K562 (cell line): Measurements from ENCODE around the gene TTLL11. TPM values are rescaled to one million over a fixed set of nuclear protein-coding genes. Genes with fewer than 3 reads are reported as not detected.

Experiments
- ATAC-seq: fragments of 200-7000 bp; cut with Tn5 transposase; 3 replicates; pipeline ENCODE4 v1.9.1; 2020; ENCODE audit warnings: moderate library complexity
- BruUV-seq: library from RNA; stranded (reverse); fragments of 400-500 nt; replicated peaks from 2 replicates; lab custom pipeline; 2021; lab: Mats Ljungman, UMichigan
- CTCF ChIA-PET: fragments of 300-600 bp; formaldehyde crosslinking; extraction: SDS; loops from one replicate; lab custom pipeline; 2021; ENCODE audit warnings: low intra/inter-chr PET ratio; lab: Yijun Ruan, JAX
- POLR2A ChIA-PET: fragments of 300-600, 350-650 bp; sonication (Branson Sonifier 250); formaldehyde crosslinking; extraction: SDS; loops from one replicate; lab custom pipeline; 2021; ENCODE audit warnings: antibody characterized with exemption, inconsistent platforms; lab: Yijun Ruan, JAX
- DNase-seq, 4 experiments: peaks; one replicate each; pipeline versions ENCODE4 v3.0.0 to v3.0.0-alpha.2; 2011 to 2018; ENCODE audit warnings: low spot score in 3 of 4, mixed read lengths in 3 of 4; ENCODE audit errors: extremely low read depth in 1 of 4
- FAIRE-seq: peaks from 2 replicates; lab custom pipeline; 2011; peaks lifted over from hg19 to GRCh38; lab: Jason Lieb, UNC
- H2AFZ ChIP-seq: 2 replicates; pipeline ENCODE4 v1.6.0; 2011; ENCODE audit warnings: low read depth, low read length, control low read depth, inconsistent platforms
- H3K27ac ChIP-seq: fragments of 200-600 bp; 3 replicates; pipeline ENCODE4 v1.8.0; 2011; ENCODE audit warnings: low read depth, mild to moderate bottlenecking, control low read depth, inconsistent platforms, low read length, moderate library complexity, mixed read lengths; ENCODE audit errors: extremely low read depth
- H3K27me3 ChIP-seq, 2 experiments: fragments of 300-600 bp in 1 of 2; 2 replicates in 1 of 2; 3 replicates in 1 of 2; pipeline versions ENCODE4 v1.6.0 to v1.8.0; 2011; ENCODE audit warnings: inconsistent platforms in 2 of 2, low read length in 2 of 2, mild to moderate bottlenecking in 1 of 2, mixed read lengths in 1 of 2, moderate library complexity in 1 of 2; ENCODE audit not compliant: control insufficient read depth in 2 of 2, insufficient read depth in 2 of 2
- H3K36me3 ChIP-seq: fragments of 300-600 bp; 3 replicates; pipeline ENCODE4 v1.8.0; 2011; ENCODE audit warnings: mild to moderate bottlenecking, low read length, inconsistent platforms; ENCODE audit not compliant: control insufficient read depth, insufficient read depth
- H3K4me1 ChIP-seq, 2 experiments: fragments of 200-600 bp in 1 of 2; replicated peaks in 1 of 2; 2 replicates in 1 of 2; 3 replicates in 1 of 2; pipeline versions ENCODE4 v1.5.1 to v1.8.0; 2011; ENCODE audit warnings: inconsistent platforms in 2 of 2, low read length in 2 of 2, mild to moderate bottlenecking in 1 of 2, mixed read lengths in 1 of 2, moderate library complexity in 1 of 2; ENCODE audit not compliant: control insufficient read depth in 2 of 2, insufficient read depth in 2 of 2
- H3K4me2 ChIP-seq: 2 replicates; pipeline ENCODE4 v1.6.1; 2011; ENCODE audit warnings: low read length, control low read depth, inconsistent platforms, mixed read lengths; ENCODE audit not compliant: insufficient read depth
- H3K4me3 ChIP-seq: fragments of 200-600 bp; sonication (generic), shearing (Covaris generic); 2 replicates; pipeline ENCODE4 v1.5.1; 2016; ENCODE audit warnings: control low read depth, inconsistent platforms
- H3K79me2 ChIP-seq: fragments of 200-600 bp; 3 replicates; pipeline ENCODE4 v1.8.0; 2011; ENCODE audit warnings: low read length, inconsistent platforms; ENCODE audit not compliant: control insufficient read depth, insufficient read depth
- H3K9ac ChIP-seq, 2 experiments: 2 replicates each; pipeline versions ENCODE4 v1.6.0 to v1.6.1; 2011; ENCODE audit warnings: low read depth in 2 of 2, low read length in 2 of 2, control low read depth in 1 of 2, inconsistent platforms in 1 of 2, mild to moderate bottlenecking in 1 of 2, mixed read lengths in 1 of 2; ENCODE audit not compliant: insufficient read depth in 1 of 2
- H3K9me1 ChIP-seq: one replicate; pipeline ENCODE4 v1.6.0; 2011; ENCODE audit warnings: inconsistent platforms, mild to moderate bottlenecking, low read length, moderate library complexity; ENCODE audit not compliant: control insufficient read depth, insufficient read depth
- H3K9me3 ChIP-seq: replicated peaks from 2 replicates; pipeline ENCODE4 v1.5.1; 2011; ENCODE audit warnings: low read depth, low read length, inconsistent platforms; ENCODE audit not compliant: control insufficient read depth, insufficient read depth
- H4K20me1 ChIP-seq: replicated peaks from 2 replicates; pipeline ENCODE4 v1.6.1; 2011; ENCODE audit warnings: low read length, inconsistent platforms, mixed read lengths; ENCODE audit not compliant: control insufficient read depth, insufficient read depth
- ARID2 ChIP-seq: fragments of 450-650 bp; IDR thresholded peaks from 2 replicates; pipeline ENCODE4 v1.6.1; 2017; ENCODE audit warnings: antibody characterized with exemption, mild to moderate bottlenecking
- DIDO1 ChIP-seq: fragments of 450-650 bp; IDR thresholded peaks from 2 replicates; pipeline ENCODE4 v1.6.1; 2016; ENCODE audit warnings: low read depth, missing biosample characterization, missing genetic modification characterization
- HDAC3 ChIP-seq: fragments of 450-650 bp; IDR thresholded peaks from 2 replicates; pipeline ENCODE4 v1.6.1; 2018; ENCODE audit warnings: borderline replicate concordance, mild to moderate bottlenecking, moderate library complexity; ENCODE audit not compliant: partially characterized antibody
- KLF13 ChIP-seq: fragments of 450-650 bp; IDR thresholded peaks from 2 replicates; pipeline ENCODE4 v1.6.1; 2016; ENCODE audit warnings: missing genetic modification characterization, low read depth, mild to moderate bottlenecking, missing compliant biosample characterization, moderate library complexity, borderline replicate concordance
- NBN ChIP-seq: fragments of 450-650 bp; IDR thresholded peaks from 2 replicates; pipeline ENCODE4 v1.6.1; 2016; ENCODE audit warnings: low read depth, mild to moderate bottlenecking
- OTX1 ChIP-seq: fragments of 450-650 bp; formaldehyde crosslinking; IDR thresholded peaks from 2 replicates; pipeline ENCODE4 v1.4.0; 2022; ENCODE audit warnings: mild to moderate bottlenecking
- REST ChIP-seq, 2 experiments: fragments of 450-650 bp; formaldehyde crosslinking in 1 of 2; IDR thresholded peaks; 2 replicates each; pipeline versions ENCODE4 v1.4.0 to v1.6.1; 2014 to 2020; ENCODE audit warnings: mild to moderate bottlenecking in 2 of 2, borderline replicate concordance in 1 of 2, low read depth in 1 of 2
- STAG1 ChIP-seq: sonication (generic); formaldehyde crosslinking; IDR thresholded peaks from 2 replicates; pipeline ENCODE4 v1.5.0; 2020; ENCODE audit warnings: missing genetic modification reagents, borderline replicate concordance
- ZBTB5 ChIP-seq: fragments of 450-650 bp; IDR thresholded peaks from 2 replicates; pipeline ENCODE4 v1.6.1; 2017; ENCODE audit warnings: antibody characterized with exemption
- ZC3H11A ChIP-seq: IDR thresholded peaks from 2 replicates; pipeline ENCODE4 v1.6.1; 2012; ENCODE audit warnings: low read depth, low read length, improper control_type of control experiment
- ZNF224 ChIP-seq: sonication (generic); formaldehyde crosslinking; IDR thresholded peaks from 2 replicates; pipeline ENCODE4 v1.8.0; 2022; ENCODE audit warnings: mild to moderate bottlenecking, missing genetic modification reagents
- ZNF274 ChIP-seq: IDR thresholded peaks from 2 replicates; pipeline ENCODE4 v1.6.1; 2011; ENCODE audit warnings: low read depth, mild to moderate bottlenecking, low read length, moderate library complexity, borderline replicate concordance
- ZNF780A ChIP-seq: fragments of 250-450 bp; sonication (Bioruptor Pico); IDR thresholded peaks from 2 replicates; pipeline ENCODE4 v1.5.0; 2021; ENCODE audit warnings: mild to moderate bottlenecking
- WGBS: fragments of 100-300 bp; shearing (Covaris generic); methylation state at CpG from one replicate; pipeline ENCODE4 v1.1.6; 2016; ENCODE audit warnings: low coverage, mixed read lengths; ENCODE audit not compliant: insufficient coverage; ENCODE audit errors: missing lambda C conversion rate; 5-methylcytosine and 5-hydroxymethylcytosine counted together
- in situ Hi-C: fragments of 300-500 bp; cut with MboI; formaldehyde crosslinking; loops from 4 replicates; pipeline ENCODE4 v1.15.0; 2018; ENCODE audit warnings: inconsistent platforms, mixed read lengths
- intact Hi-C: fragments of 100-400 bp; cut with micrococcal nuclease; formaldehyde crosslinking; loops from 2 replicates; pipeline ENCODE4 v1.14.2; 2022
- polyA plus RNA-seq, 8 experiments: library from polyadenylated mRNA; depleted of rRNA in 4 of 8; stranded (reverse) in 5 of 8; unstranded in 3 of 8; fragments of >200 nt; fragmentation: Nextera tagmentation in 2 of 8; fragmentation: Illumina TruSeq in 1 of 8; extraction: Ambion mirVana in 2 of 8; extraction: Trizol in 1 of 8; gene quantifications; 2 replicates each; pipeline versions ENCODE4 v1.2.1 to v1.2.3, GENCODE V29; 2011 to 2014; ENCODE audit warnings: inconsistent platforms in 1 of 8, missing spikeins in 1 of 8
- total RNA-seq, 7 experiments: library from RNA; depleted of rRNA in 6 of 7; stranded (reverse); fragments of >200 nt in 6 of 7; fragmentation: Illumina TruSeq in 2 of 7; extraction: Trizol in 2 of 7; gene quantifications; 2 replicates each; pipeline versions ENCODE4 v1.2.1 to v1.2.3, GENCODE V29; 2011 to 2021; ENCODE audit warnings: low replicate concordance in 1 of 7

Gene TTLL11
- total and polyA plus RNA-seq, 9 of the 15 experiments (the other 6 are each of a cell fraction or from before 2014, with no cell fraction given): 0.83 to 4.4 (median 2.7) TPM

GRCh38 chr9:122058051-122058450 lies 35.1 kb downstream of the TTLL11 start:
- Histone ChIP-seq H3K79me2 (no peaks in the 10 kb centered on the region), H2AFZ (no peak overlapping the region), H3K4me3 (no peak overlapping the region), H3K27me3 (no peaks in the 10 kb centered on the region), H3K4me1 (peaks cover 7 to 10% of the 10 kb centered on the region in 2 experiments; a peak in 3 of 5 replicates), H3K9me1 (peaks cover 5% of the 10 kb centered on the region), H3K9me3 (no peaks in the 10 kb centered on the region), H3K9ac (no peak overlapping the region), H3K4me2 (no peak overlapping the region), H3K36me3 (no peaks in the 10 kb centered on the region), H3K27ac (no peak overlapping the region), H4K20me1 (peaks cover 17% of the 10 kb centered on the region; the same call in 1 of the 2 replicates)
- in situ Hi-C loops: no loop called here
- ATAC-seq (no peak), FAIRE-seq (no peak), DNase-seq (no peak)
- no TSS peak for BruUV-seq
- CTCF ChIA-PET: no interaction called here
- 40% methylated on average over 4 of the region's 4 CpGs for WGBS
- POLR2A ChIA-PET: no interaction called here
- intact Hi-C loops: no loop called here
- TF ChIP-seq ZNF780A (CRISPR knock-in tag) (no peak), DIDO1 (tag) (no peak), ARID2 (no peak), HDAC3 (no peak), ZC3H11A (no peak), STAG1 (no peak), REST (IDR thresholded peaks at IDR 0.05; ENCODE audit: borderline replicate concordance) (no peak), REST (CRISPR knock-in tag; IDR thresholded peaks at IDR 0.05; ENCODE audit: low read depth) (no peak), ZNF274 (no peak), NBN (no peak), ZBTB5 (no peak), OTX1 (no peak), ZNF224 (CRISPR knock-in tag) (no peak), KLF13 (no peak)
